Measurements from ENCODE around the gene VAV1.

Gene VAV1

DNA sequence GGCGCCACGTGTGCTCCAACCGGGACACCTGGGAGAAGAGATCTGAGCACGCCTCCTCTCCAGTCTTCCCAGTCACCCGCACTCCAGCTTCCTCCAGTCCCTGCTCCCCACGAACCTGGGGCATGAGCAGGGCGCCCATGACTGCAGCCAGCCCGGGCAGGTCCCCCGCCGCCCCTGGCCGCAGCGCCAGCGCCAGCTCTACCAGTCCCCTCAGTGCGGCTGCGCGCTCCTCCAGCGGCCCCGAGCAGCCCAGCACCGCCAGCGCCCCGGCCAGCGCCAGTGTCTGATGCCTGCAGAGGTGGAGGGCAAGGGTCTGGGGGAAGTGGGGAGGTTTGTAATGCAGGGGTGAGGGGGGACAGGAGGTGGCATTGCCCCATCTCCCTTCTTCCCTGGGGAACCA, 18.4 kb upstream of the VAV1 start:
- Histone ChIP-seq H3K4me3 (ENCODE audit: low read depth in 1 of 2, low read length in 2 of 2) (peak overlapping the region in 1 of 2 experiments; percentile 60; a peak in 2 of 4 replicates), H3K4me2 (ENCODE audit: insufficient read depth, low read length) (peak overlapping the region; percentile 89), H3K9ac (ENCODE audit: low read depth, low read length) (peak overlapping the region; percentile 17; the same call in 1 of the 2 replicates)

DNA sequence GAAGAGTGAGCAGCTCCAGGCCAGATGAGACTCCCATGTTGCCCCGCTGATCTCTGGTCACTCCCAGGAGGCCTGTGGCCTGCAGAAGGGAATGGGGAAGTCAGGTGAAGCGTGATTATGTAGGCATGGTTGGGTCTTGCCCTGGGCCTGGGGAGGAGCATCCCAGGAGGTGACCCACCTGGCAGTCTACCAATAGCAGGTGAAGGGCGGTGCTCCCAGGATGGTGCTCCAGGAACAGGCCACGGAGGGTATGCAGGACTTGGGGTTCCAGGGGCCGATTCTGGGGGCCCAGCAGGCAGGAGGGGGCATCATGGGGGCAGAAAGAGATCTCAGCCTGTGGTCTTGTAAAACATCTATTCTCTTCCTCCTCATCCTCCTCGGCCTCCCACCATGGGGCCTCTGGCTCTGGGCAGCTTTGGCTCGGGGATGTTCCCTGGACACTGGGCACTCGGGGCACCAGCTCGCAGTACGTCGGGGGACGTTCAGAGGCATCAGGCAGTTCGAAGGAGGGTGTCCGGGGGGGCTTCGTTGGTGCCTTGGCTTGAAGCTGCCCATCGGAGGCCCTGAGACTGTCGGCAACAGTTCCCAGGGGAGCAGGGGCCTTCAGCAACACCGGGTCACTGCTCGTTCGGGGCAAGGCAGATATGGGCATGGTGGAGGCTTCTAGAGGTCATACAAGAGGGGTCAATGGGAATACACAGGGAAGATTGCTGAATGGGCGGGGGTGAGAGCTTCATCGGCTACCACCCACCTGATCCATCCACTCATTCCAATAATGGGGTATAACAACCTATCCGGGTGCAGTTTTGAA, 17.6 kb upstream of the VAV1 start:
- Histone ChIP-seq H3K4me2 (ENCODE audit: insufficient read depth, low read length) (no peak overlapping the region), H2AFZ (ENCODE audit: low read depth, low read length) (no peak overlapping the region), H3K36me3 (ENCODE audit: insufficient read depth, low read length) (peaks cover 12% of the 10 kb centered on the region), H3K9me3 (ENCODE audit: insufficient read depth, low read length, severe bottlenecking) (no peaks in the 10 kb centered on the region), H3K4me3 (ENCODE audit: low read depth in 1 of 2, low read length in 2 of 2) (no peak overlapping the region), H3K27me3 (ENCODE audit: insufficient read depth, low read length, poor library complexity) (no peaks in the 10 kb centered on the region), H3K9ac (ENCODE audit: low read depth, low read length) (no peak overlapping the region), H4K20me1 (ENCODE audit: insufficient read depth, low read length) (no peaks in the 10 kb centered on the region), H3K79me2 (ENCODE audit: insufficient read depth, low read length) (no peaks in the 10 kb centered on the region), H3K27ac (ENCODE audit: low read length) (no peak overlapping the region), H3K4me1 (ENCODE audit: insufficient read depth, low read length) (peaks cover 16% of the 10 kb centered on the region)
- TF ChIP-seq, protein P1, sequence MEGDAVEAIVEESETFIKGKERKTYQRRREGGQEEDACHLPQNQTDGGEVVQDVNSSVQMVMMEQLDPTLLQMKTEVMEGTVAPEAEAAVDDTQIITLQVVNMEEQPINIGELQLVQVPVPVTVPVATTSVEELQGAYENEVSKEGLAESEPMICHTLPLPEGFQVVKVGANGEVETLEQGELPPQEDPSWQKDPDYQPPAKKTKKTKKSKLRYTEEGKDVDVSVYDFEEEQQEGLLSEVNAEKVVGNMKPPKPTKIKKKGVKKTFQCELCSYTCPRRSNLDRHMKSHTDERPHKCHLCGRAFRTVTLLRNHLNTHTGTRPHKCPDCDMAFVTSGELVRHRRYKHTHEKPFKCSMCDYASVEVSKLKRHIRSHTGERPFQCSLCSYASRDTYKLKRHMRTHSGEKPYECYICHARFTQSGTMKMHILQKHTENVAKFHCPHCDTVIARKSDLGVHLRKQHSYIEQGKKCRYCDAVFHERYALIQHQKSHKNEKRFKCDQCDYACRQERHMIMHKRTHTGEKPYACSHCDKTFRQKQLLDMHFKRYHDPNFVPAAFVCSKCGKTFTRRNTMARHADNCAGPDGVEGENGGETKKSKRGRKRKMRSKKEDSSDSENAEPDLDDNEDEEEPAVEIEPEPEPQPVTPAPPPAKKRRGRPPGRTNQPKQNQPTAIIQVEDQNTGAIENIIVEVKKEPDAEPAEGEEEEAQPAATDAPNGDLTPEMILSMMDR (IDR thresholded peaks at IDR 0.05; ENCODE audit: borderline replicate concordance, extremely low read depth, low read length, poor library complexity, severe bottlenecking): no peak
- TF ChIP-seq EZH2 (IDR thresholded peaks at IDR 0.05; ENCODE audit: borderline replicate concordance, low read depth, low read length, severe bottlenecking): no peak
- DNase-seq: no peak
- no peak for ATAC-seq (ENCODE audit: insufficient read depth, low read depth)

More for the DNA sequence above, 18.4 kb upstream of the VAV1 start:
- Histone ChIP-seq H3K27ac (ENCODE audit: low read length) (no peak overlapping the region), H3K79me2 (ENCODE audit: insufficient read depth, low read length) (no peaks in the 10 kb centered on the region), H3K9me3 (ENCODE audit: insufficient read depth, low read length, severe bottlenecking) (no peaks in the 10 kb centered on the region), H3K27me3 (ENCODE audit: insufficient read depth, low read length, poor library complexity) (no peaks in the 10 kb centered on the region), H3K4me1 (ENCODE audit: insufficient read depth, low read length) (peaks cover 16% of the 10 kb centered on the region), H3K36me3 (ENCODE audit: insufficient read depth, low read length) (peaks cover 12% of the 10 kb centered on the region), H4K20me1 (ENCODE audit: insufficient read depth, low read length) (no peaks in the 10 kb centered on the region), H2AFZ (ENCODE audit: low read depth, low read length) (no peak overlapping the region)
- ATAC-seq (ENCODE audit: insufficient read depth, low read depth) (no peak), DNase-seq (no peak)
- TF ChIP-seq, protein P1 (IDR thresholded peaks at IDR 0.05; ENCODE audit: borderline replicate concordance, extremely low read depth, low read length, poor library complexity, severe bottlenecking): no peak
- no peak for TF ChIP-seq EZH2 (IDR thresholded peaks at IDR 0.05; ENCODE audit: borderline replicate concordance, low read depth, low read length, severe bottlenecking)

DNA sequence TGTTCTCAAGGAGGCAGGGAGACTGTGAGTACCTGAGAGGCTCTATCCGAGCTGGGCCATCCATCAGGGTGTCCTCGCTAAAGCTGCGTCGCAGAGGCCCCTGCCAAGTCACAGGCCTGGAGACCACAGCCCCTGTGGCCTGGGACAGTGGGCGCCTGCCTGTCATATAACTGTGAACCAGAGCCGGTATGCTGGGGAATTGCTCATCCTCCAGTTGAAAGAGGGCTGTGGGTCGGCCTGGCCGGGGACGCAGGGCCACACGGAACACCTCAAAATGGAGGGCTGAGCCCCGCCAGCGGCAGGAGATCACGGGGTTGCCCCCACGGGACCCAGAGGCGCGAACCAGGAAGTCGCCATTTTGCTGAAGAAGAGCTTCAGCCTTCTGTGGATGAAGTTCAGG, 11.9 kb upstream of the VAV1 start:
- Histone ChIP-seq H3K79me2 (ENCODE audit: insufficient read depth, low read length) (no peaks in the 10 kb centered on the region), H3K9me3 (ENCODE audit: insufficient read depth, low read length, severe bottlenecking) (no peaks in the 10 kb centered on the region), H3K4me1 (ENCODE audit: insufficient read depth, low read length) (no peaks in the 10 kb centered on the region), H3K36me3 (ENCODE audit: insufficient read depth, low read length) (no peaks in the 10 kb centered on the region), H3K9ac (ENCODE audit: low read depth, low read length) (no peak overlapping the region), H3K4me2 (ENCODE audit: insufficient read depth, low read length) (no peak overlapping the region), H2AFZ (ENCODE audit: low read depth, low read length) (peak overlapping the region; percentile 33; the same call in 1 of the 2 replicates), H4K20me1 (ENCODE audit: insufficient read depth, low read length) (no peaks in the 10 kb centered on the region), H3K4me3 (ENCODE audit: low read depth in 1 of 2, low read length in 2 of 2) (no peak overlapping the region), H3K27me3 (ENCODE audit: insufficient read depth, low read length, poor library complexity) (no peaks in the 10 kb centered on the region), H3K27ac (ENCODE audit: low read length) (no peak overlapping the region)
- TF ChIP-seq, protein P1 (IDR thresholded peaks at IDR 0.05; ENCODE audit: borderline replicate concordance, extremely low read depth, low read length, poor library complexity, severe bottlenecking): no peak
- TF ChIP-seq EZH2 (IDR thresholded peaks at IDR 0.05; ENCODE audit: borderline replicate concordance, low read depth, low read length, severe bottlenecking): no peak
- no peak for DNase-seq
- ATAC-seq (ENCODE audit: insufficient read depth, low read depth): no peak

Measured in DND-41 (cell line).